B cell (primary cell): Measurements from ENCODE around the gene TMEM26. TPM values are rescaled to one million over a fixed set of nuclear protein-coding genes. Genes with fewer than 3 reads are reported as not detected.

Source experiments
- ATAC-seq: fragments of 200-7000 bp; cut with Tn5 transposase; one replicate; pipeline ENCODE4 v1.10.0; 2021; ENCODE audit warnings: low read depth, mild to moderate bottlenecking, moderate number of reproducible peaks, moderate library complexity
- CTCF ChIA-PET: fragments of 350-600 bp; sonication (Branson Sonifier 250); formaldehyde crosslinking; loops from one replicate; lab custom pipeline; 2021; ENCODE audit warnings: antibody characterized with exemption, inconsistent platforms; lab: Charles Lee
- POLR2A ChIA-PET: fragments of 350-600 bp; sonication (Branson Sonifier 250); formaldehyde crosslinking; loops from one replicate; lab custom pipeline; 2021; ENCODE audit warnings: antibody characterized with exemption; lab: Charles Lee
- DNase-seq: peaks from one replicate; pipeline ENCODE4 v3.0.0; 2013
- H2AFZ ChIP-seq: 2 replicates; pipeline ENCODE4 v1.6.1; 2012; ENCODE audit warnings: mild to moderate bottlenecking, low read depth, low read length; ENCODE audit not compliant: insufficient read depth, poor library complexity, severe bottlenecking
- H3K27ac ChIP-seq, 2 donors: 1 replicate in 1 of 2; 2 replicates in 1 of 2; pipeline ENCODE4 v1.5.1; 2012 to 2013; ENCODE audit warnings: low read length in 2 of 2, mild to moderate bottlenecking in 2 of 2, moderate library complexity in 1 of 2
- H3K27me3 ChIP-seq, 4 experiments: fragments of 200-600 bp in 1 of 4; sonication (generic) in 1 of 4; replicated peaks in 1 of 4; 1 replicate in 2 of 4; 2 replicates in 2 of 4; pipeline versions ENCODE4 v1.6.1 to v1.7.0; 2013 to 2016; ENCODE audit warnings: low read length in 3 of 4, mild to moderate bottlenecking in 2 of 4, mixed read lengths in 1 of 4, moderate library complexity in 1 of 4; ENCODE audit not compliant: insufficient read depth in 4 of 4, control insufficient read depth in 3 of 4; ENCODE audit errors: control extremely low read depth in 1 of 4
- H3K36me3 ChIP-seq, 2 experiments: replicated peaks in 1 of 2; 1 replicate in 1 of 2; 2 replicates in 1 of 2; pipeline versions ENCODE4 v1.6.1 to v1.7.1; 2013; ENCODE audit warnings: low read length in 1 of 2; ENCODE audit not compliant: insufficient read depth in 2 of 2, control insufficient read depth in 1 of 2; ENCODE audit errors: control extremely low read depth in 1 of 2, extremely low read depth in 1 of 2
- H3K4me1 ChIP-seq, 2 donors: fragments of 200-600 bp in 1 of 2; sonication (generic) in 1 of 2; 1 replicate in 1 of 2; 2 replicates in 1 of 2; pipeline versions ENCODE4 v1.5.1 to v1.6.1; 2013 to 2017; ENCODE audit warnings: low read length in 2 of 2; ENCODE audit not compliant: control insufficient read depth in 2 of 2, insufficient read depth in 2 of 2
- H3K4me2 ChIP-seq: replicated peaks from 2 replicates; pipeline ENCODE3; 2012; ENCODE audit warnings: mild to moderate bottlenecking, low read depth, low read length; ENCODE audit not compliant: poor library complexity, severe bottlenecking
- H3K4me3 ChIP-seq, 5 experiments: fragments of 200-600 bp in 1 of 5; sonication (generic) in 1 of 5; 1 replicate in 3 of 5; 2 replicates in 2 of 5; pipeline versions ENCODE4 v1.5.1 to v1.7.0; 2011 to 2016; ENCODE audit warnings: low read length in 4 of 5, mild to moderate bottlenecking in 4 of 5, low read depth in 2 of 5, control low read depth in 1 of 5, moderate library complexity in 1 of 5; ENCODE audit not compliant: insufficient read depth in 1 of 5; ENCODE audit errors: control extremely low read depth in 1 of 5, extremely low read depth in 1 of 5
- H3K79me2 ChIP-seq: fragments of 200-600 bp; sonication (generic); one replicate; pipeline ENCODE4 v1.6.0; 2016; ENCODE audit warnings: low read length; ENCODE audit not compliant: control insufficient read depth, insufficient read depth
- H3K9ac ChIP-seq: fragments of 200-600 bp; sonication (generic); 2 replicates; pipeline ENCODE4 v1.6.1; 2017; ENCODE audit warnings: mild to moderate bottlenecking, low read length, moderate library complexity
- H3K9me3 ChIP-seq, 3 donors: one replicate each; pipeline versions ENCODE4 v1.6.1 to v1.7.1; 2013; ENCODE audit warnings: low read length in 2 of 3; ENCODE audit not compliant: control insufficient read depth in 2 of 3, insufficient read depth in 1 of 3; ENCODE audit errors: control extremely low read depth in 1 of 3
- H4K20me1 ChIP-seq: 2 replicates; pipeline ENCODE4 v1.6.0; 2012; ENCODE audit warnings: mild to moderate bottlenecking, low read length; ENCODE audit not compliant: insufficient read depth, control insufficient read depth, poor library complexity, severe bottlenecking
- H3K27ac Mint-ChIP-seq: one replicate; pipeline ENCODE4 v1.8.0; 2021; ENCODE audit warnings: mixed read lengths
- H3K27me3 Mint-ChIP-seq: one replicate; pipeline ENCODE4 v1.8.0; 2021; ENCODE audit warnings: mixed read lengths
- H3K4me1 Mint-ChIP-seq: one replicate; pipeline ENCODE4 v1.8.0; 2021; ENCODE audit warnings: mixed read lengths
- H3K4me3 Mint-ChIP-seq: one replicate; pipeline ENCODE4 v1.8.0; 2021; ENCODE audit warnings: mixed read lengths
- H3K9me3 Mint-ChIP-seq: one replicate; pipeline ENCODE4 v1.8.0; 2022; ENCODE audit warnings: mixed read lengths; ENCODE audit not compliant: insufficient read depth
- CTCF ChIP-seq: fragments of 200-600 bp; IDR thresholded peaks from one replicate; pipeline ENCODE4 v1.8.0; 2022; ENCODE audit warnings: antibody characterized with exemption, mild to moderate bottlenecking
- EZH2 ChIP-seq: IDR thresholded peaks from 2 replicates; pipeline ENCODE4 v1.6.1; 2012; ENCODE audit warnings: borderline replicate concordance, low read depth, mild to moderate bottlenecking, moderate library complexity, low read length; ENCODE audit not compliant: insufficient read depth, poor library complexity, severe bottlenecking
- WGBS: methylation state at CpG from one replicate; pipeline ENCODE4 v1.1.5; 2013; ENCODE audit warnings: missing lambda C conversion rate; ENCODE audit not compliant: insufficient coverage; 5-methylcytosine and 5-hydroxymethylcytosine counted together
- intact Hi-C: fragments of 100-400 bp; cut with micrococcal nuclease; formaldehyde crosslinking; loops from one replicate; pipeline ENCODE4 v1.10.0; 2022
- polyA plus RNA-seq: library from polyadenylated mRNA; depleted of rRNA; stranded (reverse); fragments of >200 nt; gene quantifications from 2 replicates; pipeline ENCODE4 v1.2.3, GENCODE V29; 2012
- total RNA-seq, 2 donors: library from RNA; stranded (reverse); fragments of 120-200 nt in 1 of 2; gene quantifications; 1 replicate in 1 of 2; 2 replicates in 1 of 2; pipeline versions ENCODE4 v1.2.3 to v1.2.4, GENCODE V29; 2013 to 2022

The TMEM26 gene
- total and polyA plus RNA-seq, 2 donors (not counting 1 experiment from before 2014, with no cell fraction given) = not detected

- no peak overlapping the region for H3K4me2 ChIP-seq
- intact Hi-C loops = no loop called here
- no peak overlapping the region for H3K9ac ChIP-seq
- peaks cover 0 to 1% (median 0%) of the 10 kb centered on the region in 3 donors for H3K9me3 ChIP-seq
- TF ChIP-seq EZH2 (no peak), CTCF (no peak)
- ChIA-PET CTCF (no interaction called here), POLR2A (no interaction called here)
- WGBS = 100% methylated on average over 1 of the region's 2 CpGs
- H3K36me3 ChIP-seq = no peaks in the 10 kb centered on the region
- no peaks in the 10 kb centered on the region for H4K20me1 ChIP-seq
- Mint-ChIP-seq H3K27ac (no peak overlapping the region), H3K27me3 (no peaks in the 10 kb centered on the region), H3K4me1 (no peaks in the 10 kb centered on the region), H3K9me3 (no peaks in the 10 kb centered on the region), H3K4me3 (no peak overlapping the region)
- H3K4me3 ChIP-seq = no peak overlapping the region
- no peaks in the 10 kb centered on the region for H3K4me1 ChIP-seq
- H3K27me3 ChIP-seq = no peaks in the 10 kb centered on the region
- H3K79me2 ChIP-seq = no peaks in the 10 kb centered on the region
- ATAC-seq (no peak), DNase-seq (no peak)
- no peak overlapping the region for H3K27ac ChIP-seq
- H2AFZ ChIP-seq = no peak overlapping the region
These were observed 93.7 kb downstream of the TMEM26 start for GRCh38 chr10:61359452-61359851.

- H4K20me1 ChIP-seq = no peaks in the 10 kb centered on the region
- no peak overlapping the region for H3K9ac ChIP-seq
- no peak overlapping the region for H3K4me3 ChIP-seq
- H3K36me3 ChIP-seq = no peaks in the 10 kb centered on the region
- TF ChIP-seq CTCF (no peak), EZH2 (no peak)
- no peak overlapping the region for H3K4me2 ChIP-seq
- H3K27me3 ChIP-seq = no peaks in the 10 kb centered on the region
- Mint-ChIP-seq H3K27ac (no peak overlapping the region), H3K4me3 (no peak overlapping the region), H3K9me3 (no peaks in the 10 kb centered on the region), H3K4me1 (no peaks in the 10 kb centered on the region), H3K27me3 (peaks cover 10% of the 10 kb centered on the region)
- CTCF ChIA-PET = no interaction called here
- H3K79me2 ChIP-seq = no peaks in the 10 kb centered on the region
- DNase-seq (no peak), ATAC-seq (no peak)
- H3K4me1 ChIP-seq = no peaks in the 10 kb centered on the region
- POLR2A ChIA-PET = no interaction called here
- H3K27ac ChIP-seq = no peak overlapping the region
- intact Hi-C loops = no loop called here
- WGBS = no CpG with 5 or more reads among the region's 3 CpGs
- no peak overlapping the region for H2AFZ ChIP-seq
- H3K9me3 ChIP-seq = peaks cover 0 to 1% (median 0%) of the 10 kb centered on the region in 3 donors
These were observed 95.5 kb downstream of the TMEM26 start for GRCh38 chr10:61357687-61358086.

Other genes starting within 250 kb of the TMEM26 start
- gene CABCOCO1, start 209.5 kb upstream of the TMEM26 start, total RNA-seq = not detected in 2 replicates
- not detected in 2 replicates for gene CABCOCO1, start 209.5 kb upstream of the TMEM26 start, polyA plus RNA-seq